ENCODE data around the gene PYY.
A peak's percentile ranks its signal among the peaks of the same experiment; 100 is the strongest.

Gene PYY

GRCh38 chr17:43917348-43918025 is 36.3 kb downstream of the PYY start:
- DNase-seq (ENCODE audit: extremely low read depth in 1 of 2, low read depth in 1 of 2): peak in 1 of 2 donors; percentile 34

DNA sequence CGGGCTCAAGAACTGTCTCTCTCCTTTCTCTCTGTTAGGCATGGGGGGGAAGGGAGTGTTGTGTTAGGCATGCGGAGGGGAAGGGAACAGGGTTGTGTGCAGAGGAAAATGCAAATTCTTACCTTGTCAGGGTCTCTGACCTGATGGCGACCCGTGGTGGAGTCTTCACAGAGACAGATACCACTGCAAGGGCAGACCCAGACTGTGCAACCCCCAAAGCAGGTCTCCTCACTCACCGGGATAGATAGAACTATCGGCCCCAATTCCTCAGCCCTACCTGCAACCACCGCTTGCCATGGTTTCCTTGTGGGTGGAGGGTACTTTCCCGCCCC is 36.8 kb downstream of the PYY start:
- DNase-seq (ENCODE audit: extremely low read depth in 1 of 2, low read depth in 1 of 2): no peak

DNA sequence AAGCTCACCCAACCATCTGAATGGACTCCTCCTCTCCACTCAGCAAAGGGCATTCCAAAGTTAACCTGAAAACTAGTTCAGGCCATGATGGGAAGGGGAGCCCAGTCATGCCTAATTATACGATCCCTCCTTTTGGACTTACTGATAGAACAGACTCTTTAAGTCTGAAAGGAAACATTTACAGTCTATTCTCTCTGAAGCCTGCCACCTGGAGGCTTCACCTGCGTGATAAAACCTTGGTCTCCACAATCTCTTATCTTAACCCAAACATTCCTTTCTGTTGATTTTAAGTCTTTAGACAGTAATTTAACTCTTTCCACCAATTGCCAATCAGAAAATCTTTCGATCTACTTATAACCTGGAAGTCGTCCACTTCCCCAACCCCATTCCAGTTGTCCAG is 37.4 kb downstream of the PYY start:
- no peak for DNase-seq (ENCODE audit: extremely low read depth in 1 of 2, low read depth in 1 of 2)

- no peak for DNase-seq (ENCODE audit: extremely low read depth in 1 of 2, low read depth in 1 of 2)
These were observed 38.2 kb downstream of the PYY start for GRCh38 chr17:43915559-43915958.

DNA sequence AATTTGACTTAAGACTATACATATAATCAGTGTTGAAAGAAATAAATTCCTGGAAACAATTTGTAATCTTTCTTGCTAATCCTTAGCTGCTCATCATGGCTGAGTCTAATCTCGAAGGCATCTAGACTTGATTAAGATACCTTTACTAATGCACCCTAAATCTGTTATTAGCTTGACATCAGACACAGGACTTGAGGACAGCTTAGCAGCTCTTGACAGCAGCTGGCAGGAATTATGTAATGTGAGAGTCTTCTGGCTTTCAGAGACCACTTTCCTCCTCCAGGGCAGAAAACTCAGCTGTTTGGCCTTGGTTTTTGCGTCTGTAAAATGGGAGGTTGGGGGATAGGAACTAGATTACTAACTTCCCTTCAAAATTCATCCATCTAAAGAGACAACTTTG is 39.3 kb downstream of the PYY start:
- DNase-seq (ENCODE audit: extremely low read depth in 1 of 2, low read depth in 1 of 2): no peak

GRCh38 chr17:43913584-43913983 is 40.2 kb downstream of the PYY start:
- DNase-seq (ENCODE audit: extremely low read depth in 1 of 2, low read depth in 1 of 2): no peak

DNA sequence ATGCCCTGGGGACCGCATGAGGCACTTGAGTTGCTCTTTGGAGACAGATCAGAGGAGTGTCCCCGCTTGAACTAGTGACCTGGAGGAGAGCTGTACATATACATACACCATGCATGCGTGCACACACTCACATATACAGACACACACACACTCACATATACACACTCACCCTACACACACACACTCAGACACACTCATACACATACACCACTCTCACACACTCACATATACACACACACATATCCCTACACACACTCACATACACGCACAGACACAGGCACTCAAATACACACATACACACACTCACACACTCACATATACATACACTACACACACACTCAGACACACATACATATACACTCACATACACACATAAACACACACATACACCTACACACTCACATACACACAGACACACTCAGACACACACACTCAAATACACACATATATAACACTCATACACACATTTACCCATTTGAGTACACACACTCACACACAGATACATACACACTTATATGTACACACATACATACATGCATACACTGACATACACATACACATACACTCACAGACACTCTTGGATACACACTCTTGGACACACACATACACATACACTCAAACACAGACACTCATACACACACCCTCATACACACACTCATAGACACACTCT is 41.0 kb downstream of the PYY start:
- DNase-seq (ENCODE audit: extremely low read depth in 1 of 2, low read depth in 1 of 2): no peak

GRCh38 chr17:43911904-43912303 is 41.8 kb downstream of the PYY start:
- DNase-seq (ENCODE audit: extremely low read depth in 1 of 2, low read depth in 1 of 2): no peak

DNA sequence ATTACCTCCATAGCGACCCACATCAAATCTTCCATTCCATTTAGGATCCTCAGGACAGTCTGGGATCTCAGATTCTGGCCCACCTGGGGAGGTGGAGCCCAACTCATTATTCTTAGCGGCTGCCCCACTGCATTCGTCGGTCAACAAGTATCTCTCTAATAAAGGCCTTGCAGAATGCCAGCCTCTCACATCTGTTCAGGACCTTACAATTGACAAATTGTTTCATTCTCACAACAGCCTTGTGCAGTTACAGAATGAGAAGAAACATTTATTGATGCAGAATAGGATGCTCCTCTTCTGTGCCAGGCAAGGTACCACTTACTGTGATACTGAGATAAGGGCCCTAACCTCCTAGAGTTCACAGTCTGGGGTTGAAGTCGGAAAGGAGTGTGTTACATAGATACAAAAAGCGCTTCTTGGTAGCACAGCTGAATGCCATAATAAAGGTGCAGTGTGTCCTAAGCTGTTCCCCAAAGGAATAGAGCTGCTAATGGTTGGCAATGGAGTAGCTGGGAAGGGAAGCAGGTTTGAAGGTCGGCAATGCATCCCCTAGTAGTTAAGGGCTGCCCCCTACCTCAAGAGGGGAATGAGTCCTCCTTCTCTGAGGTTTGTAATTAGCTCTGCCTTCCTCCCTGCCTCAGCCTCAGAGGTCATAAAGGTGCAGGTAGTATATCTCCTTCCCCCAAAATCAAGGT is 44.1 kb downstream of the PYY start:
- DNase-seq (ENCODE audit: extremely low read depth in 1 of 2, low read depth in 1 of 2): no peak

DNA sequence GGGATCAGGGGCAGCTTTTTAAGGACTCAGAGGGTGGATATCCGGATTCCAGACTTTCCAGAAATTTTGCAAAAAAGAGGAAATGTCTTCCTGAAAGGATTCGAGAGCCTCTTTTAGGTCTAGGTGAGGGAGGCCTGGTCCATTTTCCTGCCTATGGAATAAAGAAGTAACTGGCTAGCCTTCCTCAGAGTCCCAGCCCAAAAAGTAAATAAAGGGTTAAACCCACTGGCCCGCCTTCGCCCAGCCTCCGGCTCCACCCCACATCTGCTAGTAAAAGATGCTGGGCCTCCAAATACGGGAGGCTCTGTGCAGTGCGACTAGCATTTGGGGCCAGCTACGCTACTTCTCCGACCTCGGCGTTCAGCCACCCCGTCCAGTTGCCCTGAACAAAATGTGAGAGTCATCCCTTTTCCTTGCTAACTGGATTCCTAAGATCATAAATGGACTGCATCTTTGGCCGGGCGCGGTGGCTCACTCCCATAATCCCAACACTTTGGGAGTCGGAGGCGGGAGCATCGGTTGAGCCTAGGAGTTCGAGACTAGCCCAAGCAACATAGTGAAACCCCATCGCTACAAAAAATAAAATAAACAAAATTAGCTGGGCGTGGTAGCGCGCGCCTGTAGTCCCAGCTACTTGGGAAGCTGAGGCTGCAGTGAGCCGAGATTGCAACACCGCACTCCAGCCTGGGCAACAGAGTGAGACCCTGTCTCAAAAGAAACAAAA is 45.6 kb downstream of the PYY start:
- no peak for DNase-seq (ENCODE audit: extremely low read depth in 1 of 2, low read depth in 1 of 2)

DNA sequence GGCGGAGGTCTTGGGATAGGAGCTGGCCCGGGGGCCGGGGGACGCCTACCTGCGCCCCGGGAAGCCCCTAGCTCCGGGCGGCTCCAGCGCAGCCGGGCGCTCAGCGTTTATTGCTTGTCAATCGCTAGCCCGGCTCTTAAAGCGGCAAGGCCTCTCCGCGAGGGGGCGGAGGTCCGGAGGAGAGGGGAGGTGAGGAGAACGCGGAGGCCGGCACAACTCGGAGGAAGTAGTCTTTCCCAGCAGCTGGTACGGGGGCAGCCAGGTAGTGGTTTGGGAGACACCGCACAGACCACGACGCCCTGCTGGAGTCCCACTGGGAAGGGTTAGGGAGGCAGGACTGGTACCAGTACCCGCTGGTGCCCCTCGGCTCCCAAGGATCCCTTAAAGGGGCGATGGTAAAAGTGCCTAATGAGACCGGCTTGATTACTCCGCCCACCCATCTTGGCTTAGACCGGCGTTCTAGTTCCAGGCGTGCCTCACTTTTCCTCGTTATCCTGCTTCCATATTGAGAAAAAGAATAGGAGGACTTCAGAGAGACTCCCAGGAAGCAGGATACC is 46.2 kb downstream of the PYY start, which contains the start of gene MPP2:
MPP2 (minus strand) TSS at position 112 of the 557 bp plus-strand sequence. CDS start 3,076 bp downstream, outside the sequence.
- peak in 1 of 2 donors; percentile 40 for DNase-seq (ENCODE audit: extremely low read depth in 1 of 2, low read depth in 1 of 2)

DNA sequence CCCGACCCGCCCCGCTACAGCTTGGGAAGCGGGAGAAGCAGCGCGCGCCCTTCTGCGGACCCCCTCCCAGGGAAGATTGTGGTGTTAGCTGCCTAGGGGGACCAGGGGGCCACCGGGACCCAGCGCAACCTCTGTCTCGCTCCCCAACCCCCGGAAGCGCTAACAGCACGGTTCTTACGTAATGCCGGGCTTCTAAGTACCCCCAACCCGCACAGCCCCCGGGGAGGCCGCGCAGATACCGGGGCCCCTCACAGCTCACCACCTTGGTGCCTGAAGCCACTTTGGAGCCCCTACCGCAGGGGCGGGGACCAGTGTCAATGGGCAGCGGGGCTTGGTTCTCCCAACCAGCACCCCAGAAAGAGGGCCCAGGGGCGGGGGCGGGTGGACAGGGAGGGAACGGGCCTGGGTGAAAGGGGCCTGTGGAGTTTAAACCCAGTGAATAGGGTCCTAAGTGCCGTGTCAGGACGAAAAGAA is 46.8 kb downstream of the PYY start:
- no peak for DNase-seq (ENCODE audit: extremely low read depth in 1 of 2, low read depth in 1 of 2)

DNA sequence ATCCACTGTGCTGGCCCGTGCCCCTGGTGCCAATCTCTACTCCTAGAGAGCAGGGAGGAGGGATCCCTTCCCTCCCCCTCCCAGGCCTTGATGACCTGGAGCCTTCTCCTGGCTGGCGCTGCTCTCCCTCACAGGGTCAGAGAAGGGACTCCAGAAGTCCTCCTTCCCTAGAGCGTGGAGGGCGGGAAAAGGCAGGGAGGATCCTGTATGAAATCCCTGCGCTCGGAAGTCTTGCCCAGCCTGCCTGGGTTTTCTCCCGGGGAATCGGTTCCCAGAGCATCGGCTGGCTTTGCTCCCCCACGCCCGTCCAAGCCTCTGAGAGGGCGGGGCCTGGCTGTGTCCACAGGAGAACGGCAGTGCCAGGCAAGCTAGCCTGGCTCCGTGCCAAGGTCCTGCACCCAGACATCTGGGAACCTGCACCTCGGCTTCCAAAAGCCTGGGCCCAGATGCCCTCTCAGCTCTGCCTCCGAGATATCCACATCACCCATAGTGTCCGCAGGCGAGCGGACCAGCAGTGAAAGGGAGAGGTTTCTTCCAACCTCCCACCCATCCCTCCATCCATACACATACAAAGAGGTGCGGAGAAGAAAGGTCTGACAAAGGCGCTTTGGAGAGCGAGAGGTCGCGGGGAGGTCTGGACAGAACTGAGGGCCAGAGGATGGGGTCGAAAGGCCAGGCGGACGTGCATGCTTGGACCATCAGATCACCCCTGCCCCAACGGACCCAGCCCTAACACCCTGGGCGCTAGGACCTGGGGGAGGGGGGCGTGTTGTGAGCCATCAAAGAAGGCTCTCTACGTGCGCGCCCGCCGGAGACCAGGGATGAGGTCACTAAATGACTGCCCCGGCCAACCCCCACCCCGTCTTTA is 47.5 kb downstream of the PYY start:
- no peak for DNase-seq (ENCODE audit: extremely low read depth in 1 of 2, low read depth in 1 of 2)

DNA sequence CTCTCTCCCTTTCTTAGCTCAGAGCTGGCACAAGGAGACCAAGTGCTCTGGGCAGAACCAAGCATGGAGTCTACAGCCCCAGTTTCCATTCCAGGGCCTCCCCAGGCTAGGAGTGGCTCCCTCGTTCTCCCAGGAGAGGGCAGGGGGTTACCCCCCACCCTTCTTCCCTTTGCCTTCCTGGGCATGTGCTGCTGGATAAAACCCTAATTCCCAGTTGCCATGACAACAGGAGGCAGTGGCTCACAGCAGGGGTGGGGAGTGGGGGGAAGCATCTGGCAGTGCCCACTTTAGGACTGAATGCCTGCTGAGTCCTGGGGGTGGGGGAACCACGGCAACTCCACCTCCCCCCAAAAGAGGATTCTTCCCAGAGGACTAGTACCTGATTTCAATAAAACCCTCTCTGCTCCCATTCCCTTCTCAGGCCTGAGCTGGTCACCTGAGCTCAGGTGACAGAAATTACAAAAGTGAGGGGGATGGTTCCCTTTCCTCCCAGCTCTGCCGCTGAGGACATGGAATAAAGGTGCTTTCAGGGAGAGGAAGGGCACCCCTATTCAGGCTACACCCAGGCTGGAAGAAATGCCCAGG is 48.2 kb downstream of the PYY start:
- DNase-seq (ENCODE audit: extremely low read depth in 1 of 2, low read depth in 1 of 2): no peak

Measured in activated CD8-positive, alpha-beta memory T cell treated with anti-CD3 and anti-CD28 coated beads for 1 hour (primary cell).